NK-92 (cell line): Measurements from ENCODE around the gene DPAGT1.
A peak's percentile ranks its signal among the peaks of the same experiment; 100 is the strongest.
"Not testable (repeated sequence)": the region's sequence is repeated elsewhere in the genome, so short reads cannot be mapped to it uniquely, and the experiment has no call there.

Source experiments
- DNase-seq: peaks from one replicate; lab custom pipeline; 2025; ENCODE audit not compliant: unreplicated experiment; lab: John Stamatoyannopoulos, UW

Gene DPAGT1

GRCh38 chr11:119116235-119116594 lies 14.6 kb upstream of the DPAGT1 start:
- DNase-seq = no peak

DNA sequence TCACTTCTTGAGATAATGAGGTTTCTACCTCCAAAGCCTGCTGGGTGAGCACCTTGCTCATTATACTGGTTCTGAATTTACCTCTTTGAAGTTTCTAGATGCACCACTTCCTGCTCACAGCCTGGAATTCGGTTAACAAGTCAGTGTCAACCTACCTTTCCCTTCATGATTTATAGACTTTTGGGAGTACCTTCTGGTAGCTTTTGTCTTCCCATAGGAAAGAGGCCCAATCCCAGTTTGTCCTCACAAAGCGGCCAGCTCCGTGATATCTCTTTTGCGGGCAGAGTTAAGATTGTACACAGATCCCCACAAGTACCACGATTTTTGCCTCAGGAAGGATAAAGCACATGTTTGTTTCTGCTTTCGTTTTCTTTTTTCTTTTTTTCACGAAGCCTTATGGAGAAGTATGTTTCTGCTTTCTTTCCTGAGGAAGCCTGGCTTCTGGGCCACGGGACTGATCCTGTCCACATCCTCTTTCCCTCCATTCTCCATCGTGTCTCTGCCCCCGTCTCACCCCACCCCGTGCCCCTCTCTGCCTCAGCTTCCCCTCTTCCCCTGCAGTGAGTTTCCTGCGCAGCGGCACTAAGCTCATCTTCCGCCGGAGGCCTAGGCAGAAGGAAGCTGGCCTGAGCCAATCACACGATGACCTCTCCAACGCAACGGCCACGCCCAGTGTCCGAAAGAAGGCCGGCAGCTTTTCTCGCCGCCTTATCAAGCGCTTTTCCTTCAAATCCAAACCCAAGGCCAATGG lies 14.0 kb upstream of the DPAGT1 start:
- no peak for DNase-seq

DNA sequence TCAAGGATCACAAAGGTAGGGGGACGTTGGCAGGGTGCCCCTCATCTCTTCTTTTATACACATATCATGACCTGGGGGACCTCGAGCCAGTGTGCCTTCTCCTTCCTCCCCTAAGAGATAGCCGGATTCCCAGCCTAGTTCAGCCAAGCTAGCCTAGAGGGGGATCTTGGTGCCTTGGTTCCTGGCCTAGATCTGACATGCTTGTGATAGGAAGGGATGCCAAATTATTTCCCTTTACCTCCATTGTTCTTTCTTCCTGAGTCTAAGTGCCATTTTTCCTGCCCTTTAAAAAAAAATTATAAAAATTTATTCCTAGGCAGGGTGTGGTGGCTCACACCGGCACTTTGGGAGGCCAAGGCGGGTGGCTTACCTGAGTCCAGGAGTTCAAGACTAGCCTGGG lies 12.7 kb upstream of the DPAGT1 start:
- DNase-seq = no peak

DNA sequence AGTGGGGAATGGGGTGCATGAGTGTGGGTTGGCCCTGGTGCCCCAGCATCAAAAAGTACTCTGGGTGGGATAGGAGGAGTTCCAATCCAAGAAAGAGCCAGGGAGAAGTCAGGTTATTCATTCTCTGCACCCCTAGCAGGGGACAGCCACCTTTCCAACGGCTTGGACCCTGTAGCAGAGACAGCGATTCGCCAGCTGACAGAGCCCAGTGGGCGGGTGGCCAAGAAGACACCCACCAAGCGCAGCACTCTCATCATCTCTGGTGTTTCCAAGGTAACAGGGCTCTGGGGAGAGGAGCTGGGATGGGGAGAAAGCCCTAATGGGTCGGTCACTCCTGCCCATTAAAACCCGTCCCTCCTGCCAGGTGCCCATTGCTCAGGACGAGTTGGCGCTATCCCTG lies 12.1 kb upstream of the DPAGT1 start:
- no peak for DNase-seq

GRCh38 chr11:119112314-119113020 lies 10.8 kb upstream of the DPAGT1 start:
- no peak for DNase-seq

- DNase-seq = no peak
Observed at GRCh38 chr11:119111361-119111925, 9.8 kb upstream of the DPAGT1 start.

GRCh38 chr11:119110439-119110838 lies 8.8 kb upstream of the DPAGT1 start:
- no peak for DNase-seq

- DNase-seq = no peak
Observed at GRCh38 chr11:119109843-119110242, 8.2 kb upstream of the DPAGT1 start.

DNA sequence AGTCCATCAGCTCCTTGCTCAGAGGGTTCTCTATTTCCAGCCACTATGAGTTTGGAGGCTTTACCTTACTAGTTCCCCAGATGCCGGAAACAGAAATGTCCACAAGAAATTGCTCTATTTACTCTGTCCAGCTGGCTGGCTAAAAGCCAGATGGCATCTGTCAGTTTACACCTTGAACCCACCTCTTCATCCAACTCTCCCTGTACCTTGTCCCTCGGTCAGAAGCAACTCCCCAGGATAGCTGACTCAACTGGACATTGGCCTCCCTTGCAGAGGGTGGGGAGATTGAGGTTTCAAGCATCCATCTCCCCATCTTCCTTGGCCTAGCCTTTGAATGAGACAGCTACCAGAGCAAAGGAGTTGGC lies 7.2 kb upstream of the DPAGT1 start:
- DNase-seq = no peak

DNA sequence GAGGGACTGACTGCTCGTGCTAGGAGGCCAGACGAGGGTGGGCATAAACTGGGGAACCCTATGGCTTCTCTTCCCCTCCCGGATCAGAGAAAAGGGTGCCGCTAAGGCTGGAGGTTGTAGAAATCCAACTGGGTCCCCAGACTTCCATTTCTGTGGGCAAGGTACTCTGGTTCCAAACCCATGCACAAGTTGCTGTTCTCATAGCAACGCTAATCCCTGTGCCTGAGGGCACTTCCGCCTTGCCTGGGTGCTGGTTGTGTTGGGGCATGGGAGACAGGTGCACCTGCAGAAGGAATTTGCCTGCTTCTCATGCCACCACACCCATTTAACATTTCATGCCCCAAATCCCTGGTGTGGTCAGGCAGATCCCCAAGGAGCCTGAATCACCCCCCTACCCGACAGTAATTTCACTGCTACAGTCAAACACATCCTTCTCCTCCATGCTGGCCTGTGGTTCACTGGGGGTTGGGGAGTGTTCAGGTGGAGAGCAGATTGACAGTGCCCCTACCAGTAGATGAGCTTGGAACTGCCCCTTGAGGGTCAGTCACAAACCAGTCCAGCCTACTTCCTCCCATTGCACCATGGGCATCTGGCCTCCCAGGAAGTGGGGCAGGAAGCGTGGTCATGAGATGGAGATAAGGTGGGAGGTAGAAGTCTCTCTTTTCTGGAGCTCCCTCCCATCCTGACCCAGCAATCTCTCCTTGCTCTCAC lies 6.6 kb upstream of the DPAGT1 start:
- no peak for DNase-seq

DNA sequence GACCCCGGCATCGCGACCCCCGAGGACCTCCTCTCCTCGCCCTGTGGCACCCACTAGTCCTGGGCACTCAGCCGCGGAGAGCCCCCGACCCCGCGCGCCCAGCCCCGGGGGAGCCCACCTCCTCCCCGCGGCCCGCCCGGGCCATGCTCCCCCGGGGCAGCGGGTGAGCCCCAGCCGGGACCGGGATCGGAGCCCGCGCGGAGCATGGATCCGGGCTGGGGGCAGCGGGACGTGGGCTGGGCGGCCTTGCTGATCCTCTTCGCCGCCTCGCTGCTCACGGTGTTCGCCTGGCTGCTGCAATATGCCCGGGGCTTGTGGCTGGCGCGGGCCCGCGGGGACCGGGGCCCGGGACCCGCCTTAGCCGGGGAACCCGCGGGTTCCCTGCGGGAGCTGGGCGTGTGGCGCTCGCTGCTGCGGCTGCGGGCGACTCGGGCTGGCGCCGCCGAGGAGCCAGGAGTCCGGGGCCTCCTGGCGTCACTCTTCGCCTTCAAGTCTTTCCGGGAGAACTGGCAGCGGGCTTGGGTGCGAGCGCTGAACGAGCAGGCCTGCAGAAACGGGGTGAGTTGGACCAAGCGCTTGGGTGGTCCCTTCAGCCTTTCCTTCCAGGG lies 6.0 kb upstream of the DPAGT1 start:
- DNase-seq = no peak

- peak; percentile 64 for DNase-seq
Observed at GRCh38 chr11:119106564-119107537, 5.2 kb upstream of the DPAGT1 start, which contains the start of gene C2CD2L. C2CD2L (plus strand) TSS chr11:119107344; CDS start chr11:119107742, 398 bp downstream.

GRCh38 chr11:119103793-119104192 lies 2.1 kb upstream of the DPAGT1 start:
- no peak for DNase-seq

- DNase-seq = not testable (repeated sequence)
Observed at GRCh38 chr11:119103161-119103664, 1.6 kb upstream of the DPAGT1 start.

GRCh38 chr11:119100994-119101758 lies 477 bp downstream of the DPAGT1 start:
- no peak for DNase-seq

- no peak for DNase-seq
Observed at GRCh38 chr11:119100246-119100970, 1.2 kb downstream of the DPAGT1 start.

GRCh38 chr11:119099711-119100110 lies 1.9 kb downstream of the DPAGT1 start:
- DNase-seq = no peak

DNA sequence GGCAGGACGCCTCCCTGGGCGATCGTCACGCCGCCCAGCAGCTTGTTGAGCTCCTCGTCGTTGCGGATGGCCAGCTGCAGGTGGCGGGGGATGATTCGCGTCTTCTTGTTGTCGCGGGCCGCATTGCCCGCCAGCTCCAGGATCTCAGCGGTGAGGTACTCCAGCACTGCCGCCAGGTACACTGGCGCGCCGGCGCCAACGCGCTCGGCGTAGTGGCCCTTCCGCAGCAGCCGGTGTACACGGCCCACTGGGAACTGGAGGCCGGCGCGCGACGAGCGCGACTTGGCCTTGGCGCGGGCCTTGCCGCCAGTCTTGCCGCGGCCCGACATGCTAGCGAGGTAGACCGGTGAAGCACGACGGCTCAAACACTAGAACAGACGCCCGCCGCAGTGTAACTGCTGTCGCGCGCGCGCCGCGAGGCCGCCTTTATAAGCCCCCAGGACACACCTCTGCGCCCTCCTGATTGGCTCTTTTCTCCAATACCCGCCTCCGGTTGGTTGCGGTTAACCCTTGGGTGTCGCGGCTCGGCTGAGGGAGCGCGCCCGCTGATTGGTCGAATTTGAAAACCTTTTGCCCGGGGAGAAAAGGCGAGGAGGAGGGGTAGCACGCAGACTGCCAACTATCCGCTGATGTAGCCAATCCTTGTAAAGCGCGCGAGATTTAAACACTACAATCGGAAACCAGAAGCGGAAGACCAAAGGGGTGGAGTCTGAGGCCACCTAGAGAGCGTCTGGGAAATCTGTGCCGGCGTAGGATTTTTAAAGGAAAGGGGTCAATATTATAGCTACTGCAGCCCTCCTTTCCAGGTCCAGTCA lies 6.4 kb downstream of the DPAGT1 start:
- DNase-seq = peak; percentile 98
